ENCODE data around the gene SOX6. TPM values are rescaled to one million over a fixed set of nuclear protein-coding genes. Genes with fewer than 3 reads are reported as not detected.

SOX6 gene
- total and polyA plus RNA-seq, 2 experiments from 2014 or later = 0.03 to 0.66 TPM

DNA sequence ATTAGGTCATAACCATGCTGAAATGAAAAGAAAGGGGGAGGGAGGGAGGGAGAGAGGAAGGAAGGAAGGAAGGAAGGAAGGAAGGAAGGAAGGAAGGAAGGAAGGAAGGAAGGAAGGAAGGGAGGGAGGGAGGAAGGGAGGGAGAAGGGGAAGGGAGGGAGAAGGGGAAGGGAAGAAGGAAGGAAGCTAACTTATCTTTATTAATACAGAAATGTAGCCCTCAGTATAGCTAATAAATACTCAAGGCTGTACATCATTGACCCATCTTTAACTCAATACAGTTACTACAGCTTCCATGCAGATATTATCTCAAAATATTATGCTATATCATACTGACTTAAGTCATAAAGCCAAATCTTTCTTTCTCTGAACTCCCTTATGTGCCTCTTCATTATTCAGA lies 17.4 kb upstream of the SOX6 start (continued):
- TF ChIP-seq, protein P1, sequence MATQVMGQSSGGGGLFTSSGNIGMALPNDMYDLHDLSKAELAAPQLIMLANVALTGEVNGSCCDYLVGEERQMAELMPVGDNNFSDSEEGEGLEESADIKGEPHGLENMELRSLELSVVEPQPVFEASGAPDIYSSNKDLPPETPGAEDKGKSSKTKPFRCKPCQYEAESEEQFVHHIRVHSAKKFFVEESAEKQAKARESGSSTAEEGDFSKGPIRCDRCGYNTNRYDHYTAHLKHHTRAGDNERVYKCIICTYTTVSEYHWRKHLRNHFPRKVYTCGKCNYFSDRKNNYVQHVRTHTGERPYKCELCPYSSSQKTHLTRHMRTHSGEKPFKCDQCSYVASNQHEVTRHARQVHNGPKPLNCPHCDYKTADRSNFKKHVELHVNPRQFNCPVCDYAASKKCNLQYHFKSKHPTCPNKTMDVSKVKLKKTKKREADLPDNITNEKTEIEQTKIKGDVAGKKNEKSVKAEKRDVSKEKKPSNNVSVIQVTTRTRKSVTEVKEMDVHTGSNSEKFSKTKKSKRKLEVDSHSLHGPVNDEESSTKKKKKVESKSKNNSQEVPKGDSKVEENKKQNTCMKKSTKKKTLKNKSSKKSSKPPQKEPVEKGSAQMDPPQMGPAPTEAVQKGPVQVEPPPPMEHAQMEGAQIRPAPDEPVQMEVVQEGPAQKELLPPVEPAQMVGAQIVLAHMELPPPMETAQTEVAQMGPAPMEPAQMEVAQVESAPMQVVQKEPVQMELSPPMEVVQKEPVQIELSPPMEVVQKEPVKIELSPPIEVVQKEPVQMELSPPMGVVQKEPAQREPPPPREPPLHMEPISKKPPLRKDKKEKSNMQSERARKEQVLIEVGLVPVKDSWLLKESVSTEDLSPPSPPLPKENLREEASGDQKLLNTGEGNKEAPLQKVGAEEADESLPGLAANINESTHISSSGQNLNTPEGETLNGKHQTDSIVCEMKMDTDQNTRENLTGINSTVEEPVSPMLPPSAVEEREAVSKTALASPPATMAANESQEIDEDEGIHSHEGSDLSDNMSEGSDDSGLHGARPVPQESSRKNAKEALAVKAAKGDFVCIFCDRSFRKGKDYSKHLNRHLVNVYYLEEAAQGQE (IDR thresholded peaks at IDR 0.05; ENCODE audit: unreplicated experiment) = no peak
- TF ChIP-seq POLR2AphosphoS5 (IDR thresholded peaks at IDR 0.05; ENCODE audit: low read depth) = no peak

- H3K9me3 Mint-ChIP-seq = no peaks in the 10 kb centered on the region
- Histone ChIP-seq H3K4me3 (no peak overlapping the region), H3K9me2 (ENCODE audit: insufficient read depth) (no peaks in the 10 kb centered on the region), H3K27me3 (ENCODE audit: insufficient read depth) (no peaks in the 10 kb centered on the region), H3K4me1 (ENCODE audit: insufficient read depth) (no peaks in the 10 kb centered on the region), H3K36me3 (ENCODE audit: insufficient read depth) (no peaks in the 10 kb centered on the region), H3K27ac (ENCODE audit: low read depth) (no peak overlapping the region), H2AFZ (no peak overlapping the region), H4K20me1 (replicated peaks; ENCODE audit: insufficient read depth) (no peaks in the 10 kb centered on the region), H3K4me2 (no peak overlapping the region), H3F3A (replicated peaks; ENCODE audit: low read depth) (no peaks in the 10 kb centered on the region), H3K79me2 (replicated peaks; ENCODE audit: insufficient read depth) (no peaks in the 10 kb centered on the region)
- H3K36me3 Mint-ChIP-seq (ENCODE audit: low read depth) = no peaks in the 10 kb centered on the region
- H3K4me1 Mint-ChIP-seq = no peaks in the 10 kb centered on the region
- no peak overlapping the region for H3K4me3 Mint-ChIP-seq
- H3K27ac Mint-ChIP-seq = no peak overlapping the region
- ATAC-seq = no peak
- peaks cover 2% of the 10 kb centered on the region for H3K27me3 Mint-ChIP-seq (ENCODE audit: insufficient read depth, low read depth, poor library complexity)
- DNase-seq (ENCODE audit: low spot score) = no peak
- TF ChIP-seq, protein P1 (IDR thresholded peaks at IDR 0.05; ENCODE audit: unreplicated experiment) = no peak
- TF ChIP-seq STAT1 (IDR thresholded peaks at IDR 0.05; ENCODE audit: unreplicated experiment) = no peak
- TF ChIP-seq EZH2 (IDR thresholded peaks at IDR 0.05; ENCODE audit: low read depth, unreplicated experiment) = no peak
- TF ChIP-seq ZNF331 (CRISPR knock-in tag; IDR thresholded peaks at IDR 0.05; ENCODE audit: low read depth) = no peak
- TF ChIP-seq ZNF462 (CRISPR knock-in tag; IDR thresholded peaks at IDR 0.05) = no peak
- TF ChIP-seq CREB1 (CRISPR knock-in tag; IDR thresholded peaks at IDR 0.05; ENCODE audit: low read depth) = no peak
- no peak for TF ChIP-seq CTCF (conservative IDR thresholded peaks at IDR 0.05; ENCODE audit: low read depth in 2 of 2)
- no peak for TF ChIP-seq NANOG (IDR thresholded peaks at IDR 0.05; ENCODE audit: borderline replicate concordance)
- TF ChIP-seq ZNF114 (CRISPR knock-in tag; IDR thresholded peaks at IDR 0.05) = no peak
- no peak for TF ChIP-seq POLR2AphosphoS5 (IDR thresholded peaks at IDR 0.05; ENCODE audit: low read depth)
These were observed 16.0 kb upstream of the SOX6 start for GRCh38 chr11:16372355-16372754.

All from GM23338 (cell line).